Measurements from ENCODE around the gene STK32B.

STK32B gene

DNA sequence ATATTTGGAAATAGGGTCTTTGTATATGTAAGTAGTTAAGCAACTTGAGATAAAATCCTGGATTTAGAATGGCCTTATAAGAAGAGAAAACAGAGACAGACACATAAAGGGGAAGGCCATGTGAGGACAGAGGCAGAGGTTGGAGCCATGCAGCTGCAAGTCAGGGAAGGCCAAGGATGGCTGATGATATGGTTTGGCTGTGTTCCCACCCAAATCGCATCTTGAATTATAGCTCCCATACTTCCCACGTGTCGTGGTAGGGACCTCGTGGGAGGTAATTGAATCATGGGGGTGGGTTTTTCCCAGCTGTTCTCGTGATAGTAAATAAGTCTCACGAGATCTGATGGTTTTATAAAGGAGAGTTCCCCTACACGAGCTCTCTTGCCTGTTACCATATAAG lies 76.3 kb downstream of the STK32B start:
- ChIA-PET CTCF (no interaction called here), POLR2A (no interaction called here)
- H3K27ac ChIP-seq (ENCODE audit: extremely low read depth, low read depth, low read length), result no peak overlapping the region
- H3K4me3 ChIP-seq (ENCODE audit: low read depth, low read length), result no peak overlapping the region
- H3K4me1 ChIP-seq (ENCODE audit: control insufficient read depth, insufficient read depth, low read length), result no peaks in the 10 kb centered on the region
- TF ChIP-seq ZNF155 (tag by site-specific recombination; IDR thresholded peaks at IDR 0.05) (no peak), ZNF660 (tag by site-specific recombination; IDR thresholded peaks at IDR 0.05) (no peak), ZNF585B (tag by site-specific recombination; IDR thresholded peaks at IDR 0.05) (no peak), OVOL3 (tag by site-specific recombination; IDR thresholded peaks at IDR 0.05) (no peak), MYNN (tag by site-specific recombination; IDR thresholded peaks at IDR 0.05; ENCODE audit: borderline replicate concordance) (no peak)
- H3K9me3 ChIP-seq (ENCODE audit: control insufficient read depth, insufficient read depth, low read depth, low read length), result no peaks in the 10 kb centered on the region
- no peaks in the 10 kb centered on the region for H3K36me3 ChIP-seq (ENCODE audit: control insufficient read depth in 2 of 2, insufficient read depth in 1 of 2, low read length in 2 of 2)

DNA sequence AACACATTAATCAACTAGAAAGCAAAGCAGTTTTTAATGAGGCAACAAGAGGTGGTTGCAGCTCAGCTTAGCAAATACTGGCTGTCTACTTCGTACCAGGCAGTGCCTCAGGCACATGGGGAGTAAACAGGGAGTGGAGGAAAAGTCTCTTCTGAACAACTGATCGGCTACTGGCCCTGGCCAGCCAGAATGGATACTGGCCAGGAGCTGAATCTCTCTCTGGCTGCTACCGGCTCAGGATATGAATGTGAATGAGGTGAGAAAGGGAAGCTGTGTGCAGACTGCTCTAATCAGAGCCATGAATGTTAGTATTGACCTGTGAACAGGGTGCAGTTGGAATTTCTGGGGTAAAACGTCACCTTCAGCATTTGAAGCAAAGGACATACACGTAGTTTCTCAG lies 77.3 kb downstream of the STK32B start:
- ChIA-PET POLR2A (no interaction called here), CTCF (no interaction called here)
- TF ChIP-seq, protein P1, sequence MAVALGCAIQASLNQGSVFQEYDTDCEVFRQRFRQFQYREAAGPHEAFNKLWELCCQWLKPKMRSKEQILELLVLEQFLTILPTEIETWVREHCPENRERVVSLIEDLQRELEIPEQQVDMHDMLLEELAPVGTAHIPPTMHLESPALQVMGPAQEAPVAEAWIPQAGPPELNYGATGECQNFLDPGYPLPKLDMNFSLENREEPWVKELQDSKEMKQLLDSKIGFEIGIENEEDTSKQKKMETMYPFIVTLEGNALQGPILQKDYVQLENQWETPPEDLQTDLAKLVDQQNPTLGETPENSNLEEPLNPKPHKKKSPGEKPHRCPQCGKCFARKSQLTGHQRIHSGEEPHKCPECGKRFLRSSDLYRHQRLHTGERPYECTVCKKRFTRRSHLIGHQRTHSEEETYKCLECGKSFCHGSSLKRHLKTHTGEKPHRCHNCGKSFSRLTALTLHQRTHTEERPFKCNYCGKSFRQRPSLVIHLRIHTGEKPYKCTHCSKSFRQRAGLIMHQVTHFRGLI (tag by site-specific recombination; IDR thresholded peaks at IDR 0.05), result no peak
- TF ChIP-seq, protein P2, sequence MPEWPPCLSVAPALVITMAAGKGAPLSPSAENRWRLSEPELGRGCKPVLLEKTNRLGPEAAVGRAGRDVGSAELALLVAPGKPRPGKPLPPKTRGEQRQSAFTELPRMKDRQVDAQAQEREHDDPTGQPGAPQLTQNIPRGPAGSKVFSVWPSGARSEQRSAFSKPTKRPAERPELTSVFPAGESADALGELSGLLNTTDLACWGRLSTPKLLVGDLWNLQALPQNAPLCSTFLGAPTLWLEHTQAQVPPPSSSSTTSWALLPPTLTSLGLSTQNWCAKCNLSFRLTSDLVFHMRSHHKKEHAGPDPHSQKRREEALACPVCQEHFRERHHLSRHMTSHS (tag by site-specific recombination; IDR thresholded peaks at IDR 0.05), result no peak
- TF ChIP-seq, protein P3, sequence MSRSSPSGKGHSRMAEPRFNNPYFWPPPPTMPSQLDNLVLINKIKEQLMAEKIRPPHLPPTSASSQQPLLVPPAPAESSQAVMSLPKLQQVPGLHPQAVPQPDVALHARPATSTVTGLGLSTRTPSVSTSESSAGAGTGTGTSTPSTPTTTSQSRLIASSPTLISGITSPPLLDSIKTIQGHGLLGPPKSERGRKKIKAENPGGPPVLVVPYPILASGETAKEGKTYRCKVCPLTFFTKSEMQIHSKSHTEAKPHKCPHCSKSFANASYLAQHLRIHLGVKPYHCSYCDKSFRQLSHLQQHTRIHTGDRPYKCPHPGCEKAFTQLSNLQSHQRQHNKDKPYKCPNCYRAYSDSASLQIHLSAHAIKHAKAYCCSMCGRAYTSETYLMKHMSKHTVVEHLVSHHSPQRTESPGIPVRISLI (tag by site-specific recombination; IDR thresholded peaks at IDR 0.05), result no peak
- TF ChIP-seq ZNF707 (tag by site-specific recombination; IDR thresholded peaks at IDR 0.05) (no peak), ZNF266 (tag by site-specific recombination; IDR thresholded peaks at IDR 0.05; ENCODE audit: low read depth) (no peak), ZNF10 (tag by site-specific recombination; IDR thresholded peaks at IDR 0.05) (no peak), ZBTB21 (tag by site-specific recombination; IDR thresholded peaks at IDR 0.05) (no peak), ZNF76 (tag by site-specific recombination; IDR thresholded peaks at IDR 0.05; ENCODE audit: borderline replicate concordance, low read depth) (no peak), ZFP37 (tag by site-specific recombination; IDR thresholded peaks at IDR 0.05) (no peak), ZNF214 (tag by site-specific recombination; IDR thresholded peaks at IDR 0.05; ENCODE audit: borderline replicate concordance) (no peak), ZNF324 (tag by site-specific recombination; IDR thresholded peaks at IDR 0.05) (no peak), ZNF830 (tag by site-specific recombination; IDR thresholded peaks at IDR 0.05; ENCODE audit: low read depth) (no peak), ZNF16 (tag by site-specific recombination; IDR thresholded peaks at IDR 0.05; ENCODE audit: low read depth) (no peak), SALL2 (tag by site-specific recombination; IDR thresholded peaks at IDR 0.05; ENCODE audit: borderline replicate concordance) (no peak), ZNF292 (tag by site-specific recombination; IDR thresholded peaks at IDR 0.05; ENCODE audit: borderline replicate concordance, low read depth) (no peak), OSR2 (tag by site-specific recombination; IDR thresholded peaks at IDR 0.05) (no peak), ZNF571 (tag by site-specific recombination; IDR thresholded peaks at IDR 0.05) (no peak)
- TF ChIP-seq, protein P4, sequence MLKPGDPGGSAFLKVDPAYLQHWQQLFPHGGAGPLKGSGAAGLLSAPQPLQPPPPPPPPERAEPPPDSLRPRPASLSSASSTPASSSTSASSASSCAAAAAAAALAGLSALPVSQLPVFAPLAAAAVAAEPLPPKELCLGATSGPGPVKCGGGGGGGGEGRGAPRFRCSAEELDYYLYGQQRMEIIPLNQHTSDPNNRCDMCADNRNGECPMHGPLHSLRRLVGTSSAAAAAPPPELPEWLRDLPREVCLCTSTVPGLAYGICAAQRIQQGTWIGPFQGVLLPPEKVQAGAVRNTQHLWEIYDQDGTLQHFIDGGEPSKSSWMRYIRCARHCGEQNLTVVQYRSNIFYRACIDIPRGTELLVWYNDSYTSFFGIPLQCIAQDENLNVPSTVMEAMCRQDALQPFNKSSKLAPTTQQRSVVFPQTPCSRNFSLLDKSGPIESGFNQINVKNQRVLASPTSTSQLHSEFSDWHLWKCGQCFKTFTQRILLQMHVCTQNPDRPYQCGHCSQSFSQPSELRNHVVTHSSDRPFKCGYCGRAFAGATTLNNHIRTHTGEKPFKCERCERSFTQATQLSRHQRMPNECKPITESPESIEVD (tag by site-specific recombination; IDR thresholded peaks at IDR 0.05), result no peak
- TF ChIP-seq, protein P5, sequence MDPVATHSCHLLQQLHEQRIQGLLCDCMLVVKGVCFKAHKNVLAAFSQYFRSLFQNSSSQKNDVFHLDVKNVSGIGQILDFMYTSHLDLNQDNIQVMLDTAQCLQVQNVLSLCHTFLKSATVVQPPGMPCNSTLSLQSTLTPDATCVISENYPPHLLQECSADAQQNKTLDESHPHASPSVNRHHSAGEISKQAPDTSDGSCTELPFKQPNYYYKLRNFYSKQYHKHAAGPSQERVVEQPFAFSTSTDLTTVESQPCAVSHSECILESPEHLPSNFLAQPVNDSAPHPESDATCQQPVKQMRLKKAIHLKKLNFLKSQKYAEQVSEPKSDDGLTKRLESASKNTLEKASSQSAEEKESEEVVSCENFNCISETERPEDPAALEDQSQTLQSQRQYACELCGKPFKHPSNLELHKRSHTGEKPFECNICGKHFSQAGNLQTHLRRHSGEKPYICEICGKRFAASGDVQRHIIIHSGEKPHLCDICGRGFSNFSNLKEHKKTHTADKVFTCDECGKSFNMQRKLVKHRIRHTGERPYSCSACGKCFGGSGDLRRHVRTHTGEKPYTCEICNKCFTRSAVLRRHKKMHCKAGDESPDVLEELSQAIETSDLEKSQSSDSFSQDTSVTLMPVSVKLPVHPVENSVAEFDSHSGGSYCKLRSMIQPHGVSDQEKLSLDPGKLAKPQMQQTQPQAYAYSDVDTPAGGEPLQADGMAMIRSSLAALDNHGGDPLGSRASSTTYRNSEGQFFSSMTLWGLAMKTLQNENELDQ (tag by site-specific recombination; IDR thresholded peaks at IDR 0.05; ENCODE audit: low read depth), result no peak
- TF ChIP-seq, protein P6, sequence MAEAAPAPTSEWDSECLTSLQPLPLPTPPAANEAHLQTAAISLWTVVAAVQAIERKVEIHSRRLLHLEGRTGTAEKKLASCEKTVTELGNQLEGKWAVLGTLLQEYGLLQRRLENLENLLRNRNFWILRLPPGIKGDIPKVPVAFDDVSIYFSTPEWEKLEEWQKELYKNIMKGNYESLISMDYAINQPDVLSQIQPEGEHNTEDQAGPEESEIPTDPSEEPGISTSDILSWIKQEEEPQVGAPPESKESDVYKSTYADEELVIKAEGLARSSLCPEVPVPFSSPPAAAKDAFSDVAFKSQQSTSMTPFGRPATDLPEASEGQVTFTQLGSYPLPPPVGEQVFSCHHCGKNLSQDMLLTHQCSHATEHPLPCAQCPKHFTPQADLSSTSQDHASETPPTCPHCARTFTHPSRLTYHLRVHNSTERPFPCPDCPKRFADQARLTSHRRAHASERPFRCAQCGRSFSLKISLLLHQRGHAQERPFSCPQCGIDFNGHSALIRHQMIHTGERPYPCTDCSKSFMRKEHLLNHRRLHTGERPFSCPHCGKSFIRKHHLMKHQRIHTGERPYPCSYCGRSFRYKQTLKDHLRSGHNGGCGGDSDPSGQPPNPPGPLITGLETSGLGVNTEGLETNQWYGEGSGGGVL (tag by site-specific recombination; IDR thresholded peaks at IDR 0.05), result no peak
- Histone ChIP-seq H3K27ac (ENCODE audit: extremely low read depth, low read depth, low read length) (no peak overlapping the region), H3K4me3 (ENCODE audit: low read depth, low read length) (no peak overlapping the region), H3K36me3 (ENCODE audit: control insufficient read depth in 2 of 2, insufficient read depth in 1 of 2, low read length in 2 of 2) (no peaks in the 10 kb centered on the region), H3K4me1 (ENCODE audit: control insufficient read depth, insufficient read depth, low read length) (no peaks in the 10 kb centered on the region), H3K9me3 (ENCODE audit: control insufficient read depth, insufficient read depth, low read depth, low read length) (no peaks in the 10 kb centered on the region)

Measured in HEK293 (cell line).